Sigmoid colon (tissue), 4 donors: Measurements from ENCODE around the gene NAA25.

Source experiments
- POLR2A ChIP-seq, 2 donors: fragments of 450-650 bp; IDR thresholded peaks; one replicate each; pipeline ENCODE4 v1.6.1; 2016; ENCODE audit warnings: antibody characterized with exemption in 2 of 2, mild to moderate bottlenecking in 2 of 2, moderate library complexity in 2 of 2
- POLR2AphosphoS5 ChIP-seq, 4 donors: sonication (generic); formaldehyde crosslinking; IDR thresholded peaks; one replicate each; pipeline ENCODE4 v1.6.1; 2017; ENCODE audit warnings: antibody characterized with exemption in 4 of 4
- TF ChIP-seq, protein P1 (sequence below), 4 experiments: fragments of 450-650 bp in 3 of 4; fragments of 200-600 bp in 1 of 4; IDR thresholded peaks; one replicate each; pipeline ENCODE4 v1.5.1; 2016 to 2019; ENCODE audit warnings: antibody characterized with exemption in 4 of 4, mild to moderate bottlenecking in 3 of 4, moderate library complexity in 2 of 4

DNA sequence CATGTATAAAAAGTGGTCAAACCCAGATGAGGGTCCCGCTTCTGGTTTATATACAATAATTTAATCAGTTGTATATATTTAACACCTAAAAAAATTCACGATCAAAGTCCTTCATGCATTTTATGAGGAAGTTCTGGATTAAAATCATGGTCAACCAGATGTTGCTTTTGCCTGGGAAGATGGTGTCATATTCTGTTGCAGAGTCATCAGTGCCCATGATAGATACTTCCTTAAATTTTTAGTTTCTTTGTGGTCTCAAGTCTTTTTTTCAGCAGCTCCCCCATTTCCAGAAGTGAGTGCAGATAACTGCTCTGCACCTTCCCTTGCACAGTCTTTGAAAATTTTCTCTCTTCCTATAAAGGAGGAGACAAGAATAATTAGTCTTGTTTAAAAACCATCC lies 79.3 kb downstream of the NAA25 start:
- TF ChIP-seq, protein P1, sequence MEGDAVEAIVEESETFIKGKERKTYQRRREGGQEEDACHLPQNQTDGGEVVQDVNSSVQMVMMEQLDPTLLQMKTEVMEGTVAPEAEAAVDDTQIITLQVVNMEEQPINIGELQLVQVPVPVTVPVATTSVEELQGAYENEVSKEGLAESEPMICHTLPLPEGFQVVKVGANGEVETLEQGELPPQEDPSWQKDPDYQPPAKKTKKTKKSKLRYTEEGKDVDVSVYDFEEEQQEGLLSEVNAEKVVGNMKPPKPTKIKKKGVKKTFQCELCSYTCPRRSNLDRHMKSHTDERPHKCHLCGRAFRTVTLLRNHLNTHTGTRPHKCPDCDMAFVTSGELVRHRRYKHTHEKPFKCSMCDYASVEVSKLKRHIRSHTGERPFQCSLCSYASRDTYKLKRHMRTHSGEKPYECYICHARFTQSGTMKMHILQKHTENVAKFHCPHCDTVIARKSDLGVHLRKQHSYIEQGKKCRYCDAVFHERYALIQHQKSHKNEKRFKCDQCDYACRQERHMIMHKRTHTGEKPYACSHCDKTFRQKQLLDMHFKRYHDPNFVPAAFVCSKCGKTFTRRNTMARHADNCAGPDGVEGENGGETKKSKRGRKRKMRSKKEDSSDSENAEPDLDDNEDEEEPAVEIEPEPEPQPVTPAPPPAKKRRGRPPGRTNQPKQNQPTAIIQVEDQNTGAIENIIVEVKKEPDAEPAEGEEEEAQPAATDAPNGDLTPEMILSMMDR (IDR thresholded peaks at IDR 0.05), result no peak
- TF ChIP-seq POLR2AphosphoS5 (IDR thresholded peaks at IDR 0.05), result no peak
- TF ChIP-seq POLR2A (IDR thresholded peaks at IDR 0.05), result no peak
